HFFc6 (cell line): Measurements from ENCODE around the gene WASF3. TPM values are rescaled to one million over a fixed set of nuclear protein-coding genes. Genes with fewer than 3 reads are reported as not detected.
A peak's percentile ranks its signal among the peaks of the same experiment; 100 is the strongest.

Experiments used
- DNase-seq: peaks from one replicate; pipeline ENCODE4 v3.0.0-alpha.2; 2018
- H3K27ac Mint-ChIP-seq: 2 replicates; pipeline ENCODE4 v1.8.0; 2020; ENCODE audit warnings: mild to moderate bottlenecking, mixed read lengths
- H3K27me3 Mint-ChIP-seq: 2 replicates; pipeline ENCODE4 v1.8.0; 2021; ENCODE audit warnings: mild to moderate bottlenecking, moderate library complexity, mixed read lengths; ENCODE audit not compliant: insufficient read depth
- H3K36me3 Mint-ChIP-seq: 2 replicates; pipeline ENCODE4 v1.8.0; 2021; ENCODE audit warnings: low read depth, mixed read lengths
- H3K4me1 Mint-ChIP-seq: 2 replicates; pipeline ENCODE4 v1.8.0; 2020; ENCODE audit warnings: low read depth, mixed read lengths
- H3K4me3 Mint-ChIP-seq: 2 replicates; pipeline ENCODE4 v1.8.0; 2020; ENCODE audit warnings: mild to moderate bottlenecking, moderate library complexity, mixed read lengths
- H3K9me3 Mint-ChIP-seq: 2 replicates; pipeline ENCODE4 v1.8.0; 2020; ENCODE audit warnings: mild to moderate bottlenecking, mixed read lengths
- CTCF ChIP-seq: fragments of 200-600 bp; sonication (generic); IDR thresholded peaks from 2 replicates; pipeline ENCODE4 v1.5.0; 2021; ENCODE audit warnings: antibody characterized with exemption, mild to moderate bottlenecking
- total RNA-seq, 6 experiments: library from RNA; stranded (reverse); fragmentation: NEBNext Ultra II Directional; extraction: Animal tissue kit (Norgen Biotek cat#: 25700); gene quantifications; 2 replicates in 1 of 6; 3 replicates in 5 of 6; pipeline ENCODE4 v1.2.3, GENCODE V29; 2021

WASF3 gene
- total RNA-seq, 6 experiments from 2014 or later = 26.4 to 32.9 (median 28.2) TPM

GRCh38 chr13:26558074-26558805 lies 757 bp downstream of the WASF3 start:
- H3K27ac Mint-ChIP-seq = peak overlapping the region; percentile 65
- DNase-seq = no peak
- H3K4me1 Mint-ChIP-seq = peaks cover 19% of the 10 kb centered on the region
- peaks cover 5% of the 10 kb centered on the region; the same call in 1 of the 2 replicates for H3K36me3 Mint-ChIP-seq
- no peak for TF ChIP-seq CTCF
- no peaks in the 10 kb centered on the region for H3K9me3 Mint-ChIP-seq
- H3K27me3 Mint-ChIP-seq = peaks cover 11% of the 10 kb centered on the region
- H3K4me3 Mint-ChIP-seq = peak overlapping the region; percentile 95

- H3K27ac Mint-ChIP-seq = peak overlapping the region; percentile 65
- peak overlapping the region; percentile 95 for H3K4me3 Mint-ChIP-seq
- peaks cover 23% of the 10 kb centered on the region for H3K4me1 Mint-ChIP-seq
- peaks cover 11% of the 10 kb centered on the region for H3K27me3 Mint-ChIP-seq
- no peak for DNase-seq
- TF ChIP-seq CTCF = no peak
- H3K9me3 Mint-ChIP-seq = no peaks in the 10 kb centered on the region
- H3K36me3 Mint-ChIP-seq = peaks cover 8% of the 10 kb centered on the region
Measured at GRCh38 chr13:26558987-26559386, 1.5 kb downstream of the WASF3 start.

GRCh38 chr13:26560456-26560855 lies 3.0 kb downstream of the WASF3 start:
- peaks cover 9% of the 10 kb centered on the region for H3K36me3 Mint-ChIP-seq
- H3K9me3 Mint-ChIP-seq = no peaks in the 10 kb centered on the region
- peaks cover 38% of the 10 kb centered on the region for H3K4me1 Mint-ChIP-seq
- no peak overlapping the region for H3K4me3 Mint-ChIP-seq
- TF ChIP-seq CTCF = no peak
- H3K27ac Mint-ChIP-seq = no peak overlapping the region
- no peak for DNase-seq
- H3K27me3 Mint-ChIP-seq = peaks cover 3% of the 10 kb centered on the region; the same call in 1 of the 2 replicates

- no peak for DNase-seq
- Mint-ChIP-seq H3K4me1 (peaks cover 44% of the 10 kb centered on the region), H3K27ac (no peak overlapping the region), H3K9me3 (no peaks in the 10 kb centered on the region), H3K27me3 (no peaks in the 10 kb centered on the region; the same call in 1 of the 2 replicates), H3K36me3 (peaks cover 9% of the 10 kb centered on the region), H3K4me3 (no peak overlapping the region)
- TF ChIP-seq CTCF = no peak
Measured at GRCh38 chr13:26561067-26561466, 3.6 kb downstream of the WASF3 start.

GRCh38 chr13:26561651-26562511 lies 4.4 kb downstream of the WASF3 start:
- no peak for TF ChIP-seq CTCF
- peak; percentile 81 for DNase-seq
- Mint-ChIP-seq H3K27me3 (no peaks in the 10 kb centered on the region), H3K27ac (no peak overlapping the region), H3K4me1 (peaks cover 48% of the 10 kb centered on the region), H3K9me3 (no peaks in the 10 kb centered on the region), H3K4me3 (no peak overlapping the region), H3K36me3 (peaks cover 9% of the 10 kb centered on the region)
